ENCODE results near the gene DLGAP1. TPM values are rescaled to one million over a fixed set of nuclear protein-coding genes. Genes with fewer than 3 reads are reported as not detected.

The DLGAP1 gene
- total and polyA plus RNA-seq, 10 of the 15 experiments (the other 5 are each of a cell fraction or from before 2014, with no cell fraction given) = 0.23 to 27.6 (median 1.9) TPM

DNA sequence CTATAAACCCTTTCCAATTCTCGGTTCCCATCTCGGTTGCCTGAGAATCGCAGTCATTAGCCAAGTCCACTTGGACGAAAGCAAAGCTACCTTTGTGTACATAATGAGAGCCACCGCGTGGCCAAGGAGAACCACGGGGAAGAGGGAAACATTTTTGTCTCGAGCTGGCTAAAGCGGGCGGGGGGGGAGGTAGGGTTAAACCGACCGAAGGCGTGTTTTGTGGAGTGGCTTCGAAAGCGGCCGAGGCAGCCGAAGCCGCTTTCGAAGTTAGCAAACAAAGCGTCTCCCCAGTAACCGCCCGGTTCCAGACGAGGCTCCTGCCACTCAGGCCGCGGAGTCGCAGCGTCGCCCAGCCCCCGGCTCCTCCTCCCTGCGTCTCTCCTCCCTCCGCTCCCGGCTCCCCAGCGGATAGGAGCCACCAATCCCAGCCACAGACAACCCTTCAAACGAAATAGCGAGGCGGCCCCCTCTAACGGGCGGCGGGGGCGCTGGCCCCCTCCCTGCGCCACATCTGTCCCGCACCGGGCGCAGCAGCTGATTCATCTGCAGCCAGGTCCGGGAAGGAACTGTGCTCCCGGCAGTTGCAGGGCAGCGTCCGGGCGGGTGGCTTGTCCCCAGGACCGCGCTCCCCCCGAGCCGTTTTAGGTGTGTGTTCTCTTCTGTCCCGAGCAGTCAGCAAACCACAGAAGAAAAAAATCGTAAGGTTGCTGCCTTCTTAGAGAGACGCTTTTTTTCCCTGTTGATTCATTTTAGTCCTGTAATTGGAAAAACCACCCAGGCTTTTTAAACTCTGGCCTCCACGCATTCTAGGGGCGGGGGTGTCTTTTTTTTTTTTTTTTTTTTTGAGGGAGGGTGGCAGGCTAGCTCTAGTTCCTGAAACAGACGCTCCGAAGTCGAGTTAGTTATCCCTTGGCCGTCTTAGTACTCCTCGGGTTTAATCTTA, 1006.9 kb downstream of the DLGAP1 start:
- H3K4me3 ChIP-seq = peak overlapping the region; percentile 82
- ATAC-seq (peak; percentile 76), FAIRE-seq (peak; percentile 91), DNase-seq (ENCODE audit: low read depth, low spot score) (peak; percentile 19)
- peak overlapping the region; percentile 88 for H2AFZ ChIP-seq (ENCODE audit: control insufficient read depth, low read depth, low read length)
- peak overlapping the region; percentile 98 for H3K4me2 ChIP-seq (ENCODE audit: control insufficient read depth, insufficient read depth)
- ChIA-PET CTCF (interaction anchor here (0.6 to 2.2 kb wide), 12 partner anchors 20 to 218 kb away, joined by 3 to 11 read pairs (median 4); no protein-coding TSS in a partner anchor), POLR2A (interaction anchor here (0.6 to 3.5 kb wide), 17 partner anchors 8 to 1583 kb away, joined by 3 to 16 read pairs (median 4); no protein-coding TSS in a partner anchor), SMC1A (ENCODE audit: uncharacterized antibody, unreplicated experiment) (interaction anchor here (0.7 to 3.2 kb wide), 16 partner anchors 11 to 218 kb away, joined by 3 to 16 read pairs (median 4); no protein-coding TSS in a partner anchor), RAD21 (ENCODE audit: unreplicated experiment) (interaction anchor here (0.5 to 3.5 kb wide), 21 partner anchors 10 to 540 kb away, joined by 3 to 18 read pairs (median 4); no protein-coding TSS in a partner anchor)
- intact Hi-C loops (cut with micrococcal nuclease; ENCODE audit: unreplicated experiment) = loop anchor here (2.0 to 5.0 kb wide), 5 partner anchors 46 to 139 kb away; no protein-coding TSS in a partner anchor
- in situ Hi-C loops (cut with MboI) = no loop called here
- WGBS (ENCODE audit: insufficient coverage, insufficient replicate concordance, low lambda C conversion rate, missing lambda C conversion rate) = 1% methylated on average over 56 of the region's 63 CpGs
- H4K20me1 ChIP-seq (ENCODE audit: control insufficient read depth, insufficient read depth) = no peaks in the 10 kb centered on the region
- H3K9me3 ChIP-seq (replicated peaks; ENCODE audit: control insufficient read depth, insufficient read depth, low read length) = no peaks in the 10 kb centered on the region; the same call in 1 of the 3 replicates
- peaks cover 19% of the 10 kb centered on the region for H3K4me1 ChIP-seq (ENCODE audit: control insufficient read depth, insufficient read depth, low read length)
- no peaks in the 10 kb centered on the region for H3K79me2 ChIP-seq (ENCODE audit: control insufficient read depth, insufficient read depth, low read length)
- H3K9ac ChIP-seq (ENCODE audit: control insufficient read depth, insufficient read depth, low read length) = peak overlapping the region; percentile 80
- H3K27ac ChIP-seq (ENCODE audit: control insufficient read depth, insufficient read depth) = peak overlapping the region; percentile 73
- TSS peak; percentile 92 for BruUV-seq (replicated peaks)
- peaks cover 2 to 21% of the 10 kb centered on the region in 2 experiments for H3K27me3 ChIP-seq (replicated peaks in 1 of 2; ENCODE audit: control insufficient read depth in 2 of 2, insufficient read depth in 2 of 2, low read length in 1 of 2)
- H3K36me3 ChIP-seq (ENCODE audit: control insufficient read depth in 2 of 2, insufficient read depth in 2 of 2, low read length in 1 of 2) = no peaks in the 10 kb centered on the region
- TF ChIP-seq CHD2 (IDR thresholded peaks at IDR 0.05; ENCODE audit: borderline replicate concordance, low read depth, low read length) (0 out of 2 replicates have a peak, but pooled peaks have one; percentile 33), WRNIP1 (IDR thresholded peaks at IDR 0.05; ENCODE audit: borderline replicate concordance, low read depth, low read length) (no peak), RELA (IDR thresholded peaks at IDR 0.05; ENCODE audit: borderline replicate concordance, partially characterized antibody) (no peak), CBX3 (IDR thresholded peaks at IDR 0.05; ENCODE audit: borderline replicate concordance, low read depth) (no peak), EGR1 (IDR thresholded peaks at IDR 0.05; ENCODE audit: borderline replicate concordance in 1 of 2, low read depth in 2 of 2, low read length in 2 of 2) (no peak), MTA2 (IDR thresholded peaks at IDR 0.05; ENCODE audit: low read depth) (0 out of 2 replicates have a peak, but pooled peaks have one; percentile 35), HDGF (IDR thresholded peaks at IDR 0.05) (peak; percentile 81; the same call in 1 of the 2 replicates), BACH1 (IDR thresholded peaks at IDR 0.05; ENCODE audit: borderline replicate concordance) (peak; percentile 54; the same call in 1 of the 2 replicates), ZNF384 (IDR thresholded peaks at IDR 0.05; ENCODE audit: borderline replicate concordance, low read depth, low read length) (peak; percentile 31; the same call in 1 of the 2 replicates), SPI1 (IDR thresholded peaks at IDR 0.05; ENCODE audit: borderline replicate concordance, insufficient read depth, low read depth, low read length) (peak; percentile 19; the same call in 1 of the 2 replicates), CHD4 (IDR thresholded peaks at IDR 0.05) (no peak), ZSCAN29 (IDR thresholded peaks at IDR 0.05) (0 out of 2 replicates have a peak, but pooled peaks have one; percentile 47), CHD1 (IDR thresholded peaks at IDR 0.05; ENCODE audit: low read depth, low read length) (no peak), SIN3A (IDR thresholded peaks at IDR 0.05; ENCODE audit: low read depth, low read length) (0 out of 2 replicates have a peak, but pooled peaks have one; percentile 23)
- TF ChIP-seq, protein P1, sequence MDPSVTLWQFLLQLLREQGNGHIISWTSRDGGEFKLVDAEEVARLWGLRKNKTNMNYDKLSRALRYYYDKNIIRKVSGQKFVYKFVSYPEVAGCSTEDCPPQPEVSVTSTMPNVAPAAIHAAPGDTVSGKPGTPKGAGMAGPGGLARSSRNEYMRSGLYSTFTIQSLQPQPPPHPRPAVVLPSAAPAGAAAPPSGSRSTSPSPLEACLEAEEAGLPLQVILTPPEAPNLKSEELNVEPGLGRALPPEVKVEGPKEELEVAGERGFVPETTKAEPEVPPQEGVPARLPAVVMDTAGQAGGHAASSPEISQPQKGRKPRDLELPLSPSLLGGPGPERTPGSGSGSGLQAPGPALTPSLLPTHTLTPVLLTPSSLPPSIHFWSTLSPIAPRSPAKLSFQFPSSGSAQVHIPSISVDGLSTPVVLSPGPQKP (IDR thresholded peaks at IDR 0.05; ENCODE audit: low read depth, low read length) = no peak
- TF ChIP-seq, protein P2, sequence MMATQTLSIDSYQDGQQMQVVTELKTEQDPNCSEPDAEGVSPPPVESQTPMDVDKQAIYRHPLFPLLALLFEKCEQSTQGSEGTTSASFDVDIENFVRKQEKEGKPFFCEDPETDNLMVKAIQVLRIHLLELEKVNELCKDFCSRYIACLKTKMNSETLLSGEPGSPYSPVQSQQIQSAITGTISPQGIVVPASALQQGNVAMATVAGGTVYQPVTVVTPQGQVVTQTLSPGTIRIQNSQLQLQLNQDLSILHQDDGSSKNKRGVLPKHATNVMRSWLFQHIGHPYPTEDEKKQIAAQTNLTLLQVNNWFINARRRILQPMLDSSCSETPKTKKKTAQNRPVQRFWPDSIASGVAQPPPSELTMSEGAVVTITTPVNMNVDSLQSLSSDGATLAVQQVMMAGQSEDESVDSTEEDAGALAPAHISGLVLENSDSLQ (IDR thresholded peaks at IDR 0.05) = peak; percentile 97
- TF ChIP-seq, protein P3, sequence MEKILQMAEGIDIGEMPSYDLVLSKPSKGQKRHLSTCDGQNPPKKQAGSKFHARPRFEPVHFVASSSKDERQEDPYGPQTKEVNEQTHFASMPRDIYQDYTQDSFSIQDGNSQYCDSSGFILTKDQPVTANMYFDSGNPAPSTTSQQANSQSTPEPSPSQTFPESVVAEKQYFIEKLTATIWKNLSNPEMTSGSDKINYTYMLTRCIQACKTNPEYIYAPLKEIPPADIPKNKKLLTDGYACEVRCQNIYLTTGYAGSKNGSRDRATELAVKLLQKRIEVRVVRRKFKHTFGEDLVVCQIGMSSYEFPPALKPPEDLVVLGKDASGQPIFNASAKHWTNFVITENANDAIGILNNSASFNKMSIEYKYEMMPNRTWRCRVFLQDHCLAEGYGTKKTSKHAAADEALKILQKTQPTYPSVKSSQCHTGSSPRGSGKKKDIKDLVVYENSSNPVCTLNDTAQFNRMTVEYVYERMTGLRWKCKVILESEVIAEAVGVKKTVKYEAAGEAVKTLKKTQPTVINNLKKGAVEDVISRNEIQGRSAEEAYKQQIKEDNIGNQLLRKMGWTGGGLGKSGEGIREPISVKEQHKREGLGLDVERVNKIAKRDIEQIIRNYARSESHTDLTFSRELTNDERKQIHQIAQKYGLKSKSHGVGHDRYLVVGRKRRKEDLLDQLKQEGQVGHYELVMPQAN (conservative IDR thresholded peaks at IDR 0.05) = peak; percentile 13; the same call in 1 of the 2 replicates
